Colonic mucosa (tissue), 4 donors: ENCODE data around the gene CNTN3. TPM values are rescaled to one million over a fixed set of nuclear protein-coding genes. Genes with fewer than 3 reads are reported as not detected.
A peak's percentile ranks its signal among the peaks of the same experiment; 100 is the strongest.

ENCODE experiments used
- DNase-seq: peaks from one replicate; pipeline ENCODE4 v3.0.0-alpha.2; 2020
- H3K27ac ChIP-seq: fragments of 200-600 bp; one replicate; pipeline ENCODE4 v1.8.0; 2021
- H3K27me3 ChIP-seq: fragments of 200-600 bp; one replicate; pipeline ENCODE4 v1.8.0; 2021
- H3K36me3 ChIP-seq: fragments of 200-600 bp; one replicate; pipeline ENCODE4 v1.8.0; 2021
- H3K4me1 ChIP-seq: fragments of 200-600 bp; one replicate; pipeline ENCODE4 v1.8.0; 2021; ENCODE audit warnings: mild to moderate bottlenecking
- H3K4me3 ChIP-seq: fragments of 200-600 bp; one replicate; pipeline ENCODE4 v1.8.0; 2021
- H3K9ac ChIP-seq, 2 donors: one replicate each; pipeline ENCODE4 v1.7.0; 2013; ENCODE audit warnings: control low read depth in 2 of 2, low read depth in 2 of 2, low read length in 2 of 2
- H3K9me3 ChIP-seq: fragments of 200-600 bp; one replicate; pipeline ENCODE4 v1.8.0; 2021
- intact Hi-C: fragments of 100-400 bp; cut with DNase I; formaldehyde crosslinking; loops from one replicate; pipeline ENCODE4 v1.14.1; 2022
- total RNA-seq, 2 donors: library from RNA; stranded (reverse); fragmentation: NEBNext Ultra II Directional in 1 of 2; extraction: Animal tissue kit (Norgen Biotek cat#: 25700) in 1 of 2; gene quantifications; one replicate each; pipeline ENCODE4 v1.2.1, GENCODE V29; 2021
- TF ChIP-seq, protein P1 (sequence below): fragments of 200-600 bp; IDR thresholded peaks from one replicate; pipeline ENCODE4 v1.8.0; 2022; ENCODE audit warnings: antibody characterized with exemption, mild to moderate bottlenecking
- donor health status: healthy.
- donor health status: DM: no; HTN: no; CAD: no.
- donor health status: DM: no; HTN: no; CAD: no.

The CNTN3 gene
- 1 to 10 TPM; 5.3 to 6.7 TPM for total RNA-seq

DNA sequence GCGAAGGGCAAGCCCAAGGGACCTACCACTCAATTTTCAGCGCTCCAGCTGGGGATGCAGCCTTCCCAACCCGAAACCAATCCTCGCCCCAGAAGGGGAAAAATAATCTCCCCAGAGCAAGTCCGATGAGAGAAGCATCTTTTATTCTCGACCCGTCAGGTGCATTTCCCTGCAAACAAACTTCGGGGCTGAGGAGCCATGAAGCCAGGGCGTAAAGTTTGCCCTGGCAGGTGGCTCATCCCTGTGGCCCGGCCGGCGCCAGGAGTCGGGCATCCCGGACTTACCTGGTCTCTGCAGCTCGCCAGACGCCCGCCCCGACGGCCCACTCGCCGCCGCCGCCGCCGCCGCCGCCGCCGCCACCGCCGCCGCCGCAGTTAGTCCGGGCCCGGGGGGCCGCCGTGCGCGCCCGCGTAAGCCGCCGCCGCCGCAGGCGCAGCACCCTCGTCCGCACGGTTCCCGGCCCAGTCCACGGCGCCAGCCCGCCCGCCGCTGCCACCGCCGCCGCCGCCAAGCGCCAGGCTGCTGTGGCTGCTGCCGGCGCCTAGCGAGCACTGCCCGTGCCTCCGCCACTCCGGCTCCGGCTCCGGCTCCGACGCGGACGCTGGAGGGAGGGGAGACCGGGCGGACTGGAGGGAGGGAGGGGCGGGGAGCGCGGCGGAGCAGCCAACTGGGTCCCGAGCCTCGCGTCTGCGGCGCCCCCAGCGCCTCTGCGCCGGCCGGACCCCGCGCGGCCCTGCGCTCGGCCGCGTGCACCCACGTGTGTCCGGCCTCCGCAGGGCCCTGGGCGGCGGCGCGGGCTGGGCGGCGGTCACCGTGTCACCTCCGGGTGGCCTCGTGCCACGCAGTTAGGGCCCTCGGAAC, at the start of gene CNTN3:
Gene CNTN3, minus strand, starts transcription at position 553 of the 861 bp plus-strand sequence. CDS start 93,547 bp downstream, outside the sequence.
- H3K27me3 ChIP-seq, result no peaks in the 10 kb centered on the region
- H3K27ac ChIP-seq, result no peak within 1 kb of the TSS
- DNase-seq, result peak; percentile 38
- H3K36me3 ChIP-seq, result no peaks in the 10 kb centered on the region
- peaks cover 10% of the 10 kb centered on the region for H3K4me1 ChIP-seq
- peak within 1 kb of the TSS; percentile 42 for H3K4me3 ChIP-seq
- TF ChIP-seq, protein P1, sequence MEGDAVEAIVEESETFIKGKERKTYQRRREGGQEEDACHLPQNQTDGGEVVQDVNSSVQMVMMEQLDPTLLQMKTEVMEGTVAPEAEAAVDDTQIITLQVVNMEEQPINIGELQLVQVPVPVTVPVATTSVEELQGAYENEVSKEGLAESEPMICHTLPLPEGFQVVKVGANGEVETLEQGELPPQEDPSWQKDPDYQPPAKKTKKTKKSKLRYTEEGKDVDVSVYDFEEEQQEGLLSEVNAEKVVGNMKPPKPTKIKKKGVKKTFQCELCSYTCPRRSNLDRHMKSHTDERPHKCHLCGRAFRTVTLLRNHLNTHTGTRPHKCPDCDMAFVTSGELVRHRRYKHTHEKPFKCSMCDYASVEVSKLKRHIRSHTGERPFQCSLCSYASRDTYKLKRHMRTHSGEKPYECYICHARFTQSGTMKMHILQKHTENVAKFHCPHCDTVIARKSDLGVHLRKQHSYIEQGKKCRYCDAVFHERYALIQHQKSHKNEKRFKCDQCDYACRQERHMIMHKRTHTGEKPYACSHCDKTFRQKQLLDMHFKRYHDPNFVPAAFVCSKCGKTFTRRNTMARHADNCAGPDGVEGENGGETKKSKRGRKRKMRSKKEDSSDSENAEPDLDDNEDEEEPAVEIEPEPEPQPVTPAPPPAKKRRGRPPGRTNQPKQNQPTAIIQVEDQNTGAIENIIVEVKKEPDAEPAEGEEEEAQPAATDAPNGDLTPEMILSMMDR, result no peak
- H3K9me3 ChIP-seq, result no peaks in the 10 kb centered on the region
- peak within 1 kb of the TSS in 1 of 2 donors; percentile 77 for H3K9ac ChIP-seq
- intact Hi-C loops, result no loop called here

DNA sequence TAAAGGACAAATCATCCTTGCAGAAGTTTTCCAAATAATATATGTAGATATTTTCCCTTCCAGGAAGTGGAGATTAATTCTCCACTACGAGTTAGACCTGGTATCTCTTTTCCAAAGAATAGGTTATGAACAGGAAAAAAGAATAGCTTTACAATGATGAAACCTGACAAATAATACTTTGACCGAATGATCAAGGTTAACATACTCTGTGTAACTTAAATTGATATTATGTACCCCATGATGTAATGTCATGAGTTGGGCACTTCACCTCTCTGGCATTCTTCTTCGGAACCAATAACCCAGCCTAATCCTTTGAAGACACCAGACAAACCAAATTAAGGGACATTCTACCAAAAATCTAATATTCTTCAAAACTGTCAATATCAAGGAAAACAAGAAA, 48.7 kb upstream of the CNTN3 start:
- H3K9ac ChIP-seq, result no peak overlapping the region
- intact Hi-C loops, result no loop called here
- no peaks in the 10 kb centered on the region for H3K4me1 ChIP-seq
- H3K9me3 ChIP-seq, result no peaks in the 10 kb centered on the region
- TF ChIP-seq, protein P1, result no peak
- H3K4me3 ChIP-seq, result no peak overlapping the region
- H3K27me3 ChIP-seq, result no peaks in the 10 kb centered on the region
- H3K36me3 ChIP-seq, result no peaks in the 10 kb centered on the region
- no peak for DNase-seq
- no peak overlapping the region for H3K27ac ChIP-seq

DNA sequence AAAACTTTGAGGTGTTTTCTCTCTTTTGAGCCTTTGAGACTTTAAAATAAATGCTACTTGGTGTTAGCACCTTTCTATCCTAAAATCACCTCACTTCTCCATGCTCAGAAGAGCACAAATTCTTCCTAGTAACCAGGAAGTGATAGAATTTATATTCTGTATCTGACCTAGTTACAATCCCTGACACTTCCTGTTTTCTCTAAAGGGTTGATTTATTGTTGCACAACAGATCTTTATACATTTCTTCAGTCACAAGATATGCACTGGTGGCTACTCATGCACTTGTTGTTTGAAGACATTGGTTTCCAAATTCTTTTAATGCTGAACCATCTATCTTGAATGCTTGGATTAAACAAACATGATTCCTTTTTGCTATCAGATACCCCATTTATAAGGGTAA, 47.2 kb upstream of the CNTN3 start:
- Histone ChIP-seq H3K27me3 (no peaks in the 10 kb centered on the region), H3K9me3 (no peaks in the 10 kb centered on the region), H3K4me1 (no peaks in the 10 kb centered on the region), H3K9ac (no peak overlapping the region), H3K4me3 (no peak overlapping the region), H3K36me3 (no peaks in the 10 kb centered on the region), H3K27ac (no peak overlapping the region)
- no peak for DNase-seq
- TF ChIP-seq, protein P1, result no peak
- intact Hi-C loops, result no loop called here

DNA sequence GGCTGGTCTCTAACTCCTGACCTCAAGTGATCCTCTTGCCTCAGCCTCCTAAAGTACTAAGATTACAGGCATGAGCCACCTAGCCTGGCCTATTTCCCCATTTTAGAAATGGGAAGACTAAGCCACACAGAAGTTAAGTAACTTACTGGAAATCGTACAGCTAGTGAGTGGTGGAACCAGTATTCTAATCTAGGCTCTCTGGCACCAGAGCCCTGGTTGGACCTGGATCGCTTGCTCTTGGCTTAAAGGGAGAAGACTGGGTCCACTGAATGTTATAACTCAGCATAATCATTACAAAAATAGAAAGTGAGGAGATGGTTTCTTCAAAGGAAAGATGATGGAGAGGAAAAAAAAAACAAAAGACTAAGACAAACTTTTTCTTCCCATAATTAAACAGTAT, 37.4 kb upstream of the CNTN3 start:
- H3K27me3 ChIP-seq, result no peaks in the 10 kb centered on the region
- H3K9ac ChIP-seq, result no peak overlapping the region
- H3K4me1 ChIP-seq, result no peaks in the 10 kb centered on the region
- TF ChIP-seq, protein P1, result no peak
- no peaks in the 10 kb centered on the region for H3K36me3 ChIP-seq
- H3K9me3 ChIP-seq, result no peaks in the 10 kb centered on the region
- no peak overlapping the region for H3K4me3 ChIP-seq
- no peak for DNase-seq
- intact Hi-C loops, result no loop called here
- no peak overlapping the region for H3K27ac ChIP-seq

DNA sequence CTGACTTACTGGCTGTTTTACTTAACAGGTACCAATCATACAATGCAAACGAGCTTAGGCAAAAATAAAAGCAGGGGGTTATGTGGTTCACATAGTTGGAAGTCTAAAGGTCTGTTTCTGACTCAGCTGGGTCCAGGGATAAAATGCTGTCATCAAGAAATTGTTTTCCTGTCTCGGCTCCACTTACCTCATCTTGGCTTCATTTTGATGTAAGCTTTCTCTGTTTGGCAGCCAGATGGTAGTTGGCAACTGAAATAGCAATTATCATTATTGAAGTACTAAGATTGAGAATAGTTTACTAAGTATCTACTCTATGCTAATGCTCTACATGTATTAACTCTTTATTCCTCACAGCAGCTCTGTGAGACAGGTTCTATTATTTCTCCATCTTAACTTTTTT, 36.8 kb upstream of the CNTN3 start:
- Histone ChIP-seq H3K4me1 (no peaks in the 10 kb centered on the region), H3K9me3 (no peaks in the 10 kb centered on the region), H3K4me3 (no peak overlapping the region), H3K27ac (no peak overlapping the region), H3K27me3 (no peaks in the 10 kb centered on the region), H3K36me3 (no peaks in the 10 kb centered on the region), H3K9ac (no peak overlapping the region)
- TF ChIP-seq, protein P1, result no peak
- no peak for DNase-seq
- intact Hi-C loops, result no loop called here
